HK-2 (cell line): Measurements from ENCODE around the gene MPDU1.
"Not testable (repeated sequence)": the region's sequence is repeated elsewhere in the genome, so short reads cannot be mapped to it uniquely, and the experiment has no call there.

Source experiments
- DNase-seq: peaks from one replicate; pipeline ENCODE4 v3.0.0-alpha.2; 2018; ENCODE audit not compliant: unreplicated experiment

Gene MPDU1

DNA sequence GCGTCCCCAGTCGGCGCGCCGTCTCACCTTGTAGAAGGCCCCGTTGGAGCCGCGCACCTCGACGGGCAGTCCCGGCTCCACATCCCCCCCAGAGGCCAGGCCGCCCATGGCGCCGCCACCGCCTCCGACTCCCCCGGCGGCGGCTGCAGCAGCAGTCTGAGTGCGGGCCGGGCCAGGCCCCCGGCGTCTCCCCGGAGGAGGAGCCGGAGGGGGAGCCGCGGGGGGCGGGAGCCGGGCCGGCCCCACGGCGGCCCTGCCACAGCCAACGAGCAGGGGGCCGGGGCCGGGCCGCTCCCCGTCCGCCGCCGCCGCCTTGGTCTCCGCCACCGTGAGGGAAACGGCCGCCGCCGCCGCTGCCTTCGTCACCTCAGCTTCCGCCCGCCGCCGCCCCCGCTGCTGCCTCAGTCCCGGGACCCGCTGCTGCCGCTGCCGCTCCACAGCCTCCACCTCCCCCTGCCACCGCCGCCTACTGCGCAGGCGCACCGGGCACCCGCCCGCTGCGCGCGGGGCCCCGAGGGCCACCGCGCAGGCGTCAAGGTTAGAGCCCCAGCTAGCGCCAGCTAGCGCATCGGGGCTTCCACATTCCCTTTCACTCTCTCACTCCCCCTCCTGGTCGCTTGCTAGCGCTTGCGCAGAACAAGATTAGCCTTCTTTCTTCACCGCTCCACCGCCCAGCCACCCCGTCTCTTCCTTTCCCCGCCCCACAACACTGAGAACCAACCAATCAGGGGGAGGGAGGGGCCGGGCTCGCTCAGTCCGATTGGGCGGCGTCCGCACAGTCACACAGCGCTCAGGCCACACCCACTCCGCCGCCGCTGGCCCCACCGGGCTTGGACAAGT lies 31.0 kb downstream of the MPDU1 start, which contains the start of gene FXR2:
TSS of gene FXR2 (minus strand) at position 473 of the 840 bp plus-strand sequence. CDS start at position 108, 365 bp downstream.
- DNase-seq, result peak; percentile 100

DNA sequence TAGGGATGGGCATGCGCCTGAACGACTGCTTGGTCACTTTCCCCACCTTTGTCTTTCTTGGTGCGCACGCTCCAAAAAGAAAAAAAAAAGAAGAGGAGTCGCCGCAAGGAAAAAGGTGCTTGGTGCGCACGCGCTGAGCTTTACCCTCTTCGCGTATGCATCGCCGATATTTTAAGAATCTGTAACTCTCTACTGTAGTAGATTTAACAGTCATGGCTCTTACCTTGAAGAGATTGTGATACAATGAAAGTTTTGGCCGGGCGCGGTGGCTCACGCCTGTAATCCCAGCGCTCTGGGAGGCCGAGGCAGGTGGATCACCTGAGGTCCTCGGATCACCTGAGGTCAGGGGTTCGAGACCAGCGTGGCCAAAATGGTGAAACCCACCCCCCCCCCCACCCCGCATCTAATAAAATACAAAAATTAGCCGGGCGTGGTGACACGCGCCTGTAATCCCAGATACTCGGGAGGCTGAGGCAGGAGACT lies 31.7 kb downstream of the MPDU1 start:
- no peak for DNase-seq

DNA sequence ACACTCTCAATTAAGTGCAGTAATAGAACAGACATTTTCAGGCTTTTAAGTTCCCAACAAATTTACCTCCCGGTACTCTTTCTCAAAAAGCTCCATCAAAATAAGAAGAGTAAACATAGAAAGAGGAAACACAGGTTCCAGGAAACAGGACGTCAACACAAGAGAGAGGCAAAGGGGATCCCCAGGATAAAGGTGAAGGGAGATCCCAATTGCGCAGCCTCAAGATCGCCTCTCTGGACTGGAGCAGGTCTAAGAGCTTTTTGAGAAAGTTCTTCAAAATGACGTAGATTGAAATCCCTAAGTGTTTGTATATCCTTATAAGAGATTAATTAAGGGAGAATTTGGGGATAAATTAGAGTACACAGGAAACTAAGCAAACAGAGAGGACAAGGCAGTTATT lies 35.0 kb downstream of the MPDU1 start:
- no peak for DNase-seq

DNA sequence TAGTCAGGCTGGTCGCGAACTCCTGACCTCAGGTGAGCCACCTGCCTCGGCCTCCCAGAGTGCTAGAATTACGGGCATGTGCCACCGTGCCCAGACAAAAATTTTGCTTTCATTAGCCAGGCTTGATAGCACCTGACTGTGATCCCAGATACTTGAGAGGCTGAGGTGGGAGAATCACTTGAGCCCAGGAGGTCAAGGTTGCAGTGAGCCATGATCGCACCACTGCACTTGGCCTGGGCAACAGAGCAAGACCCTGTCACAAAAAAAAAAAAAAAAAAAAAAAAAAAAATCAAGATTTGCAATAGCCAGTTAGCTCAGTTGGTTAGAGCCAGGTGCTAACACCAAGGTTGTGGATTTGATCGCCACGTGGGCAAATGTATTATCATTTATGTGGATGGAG lies 37.2 kb downstream of the MPDU1 start:
- no peak for DNase-seq

DNA sequence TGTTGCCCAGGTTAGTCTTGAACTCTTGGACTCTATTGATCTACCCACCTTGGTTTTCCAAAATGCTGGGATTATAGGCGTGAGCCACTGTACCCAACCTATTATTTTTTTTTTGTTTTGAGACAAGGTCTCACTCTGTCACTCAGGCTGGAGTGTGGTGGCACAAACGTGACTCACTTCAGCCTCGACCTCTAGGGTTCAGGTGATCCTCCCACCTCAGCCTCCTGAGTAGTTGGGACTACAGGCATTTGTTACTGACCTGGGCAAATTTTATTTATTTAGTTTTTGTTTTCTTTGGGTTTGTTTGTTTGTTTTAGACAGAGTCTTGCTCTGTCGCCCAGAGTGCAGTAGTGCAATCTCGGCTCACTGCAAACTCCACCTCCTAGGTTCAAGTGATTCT lies 40.0 kb downstream of the MPDU1 start:
- DNase-seq, result no peak

DNA sequence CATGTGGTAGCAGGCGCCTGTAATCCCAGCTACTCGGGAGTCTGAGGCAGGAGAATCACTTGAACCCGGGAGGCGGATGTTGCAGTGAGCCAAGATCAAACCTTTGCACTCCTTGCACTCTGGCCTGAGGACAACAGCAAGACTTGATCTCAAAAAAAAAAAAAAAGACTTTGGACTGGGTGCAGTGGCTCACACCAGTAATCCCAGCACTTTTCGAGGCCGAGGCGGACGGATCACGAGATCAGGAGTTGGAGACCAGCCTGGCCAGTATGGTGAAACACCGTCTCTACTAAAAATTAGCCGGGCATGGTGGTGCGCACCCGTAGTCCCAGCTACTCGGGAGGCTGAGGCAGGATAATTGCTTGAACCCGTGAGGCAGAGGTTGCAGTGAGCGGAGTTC lies 42.1 kb downstream of the MPDU1 start:
- DNase-seq, result not testable (repeated sequence)

DNA sequence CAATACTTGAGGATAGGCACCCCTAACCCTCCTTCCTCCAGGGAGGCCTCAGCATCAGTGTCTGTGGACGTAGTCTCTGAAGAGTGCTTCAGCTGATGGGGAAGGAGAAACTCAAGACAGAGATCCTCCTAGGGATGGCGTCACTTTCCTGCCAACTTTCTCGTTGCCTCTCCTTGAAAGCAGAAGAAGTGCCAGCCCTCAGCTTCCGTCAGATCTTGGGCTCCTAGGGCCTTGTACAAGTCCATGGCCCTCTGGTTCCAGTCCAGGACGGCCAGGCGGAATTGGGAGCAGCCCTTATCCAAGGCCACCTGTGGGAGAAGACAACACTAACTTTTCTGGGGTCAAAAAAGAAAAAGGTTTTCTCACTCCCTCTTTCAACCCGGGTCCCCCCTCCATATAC lies 42.7 kb downstream of the MPDU1 start:
- no peak for DNase-seq

DNA sequence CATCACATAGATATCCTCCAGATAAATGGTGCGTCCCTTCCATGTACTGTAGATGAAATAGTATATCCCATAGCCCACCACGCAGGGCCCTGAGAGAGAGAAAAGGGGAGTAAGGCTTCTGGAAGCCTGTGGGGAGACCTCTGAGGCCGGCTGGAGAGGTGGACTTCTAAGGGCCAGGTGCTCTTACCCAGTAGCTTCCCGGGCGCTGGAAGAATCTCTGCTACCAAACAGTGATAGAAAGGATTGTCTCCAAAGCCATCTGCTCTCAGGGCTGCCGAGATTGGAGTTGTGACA lies 43.3 kb downstream of the MPDU1 start:
- no peak for DNase-seq

DNA sequence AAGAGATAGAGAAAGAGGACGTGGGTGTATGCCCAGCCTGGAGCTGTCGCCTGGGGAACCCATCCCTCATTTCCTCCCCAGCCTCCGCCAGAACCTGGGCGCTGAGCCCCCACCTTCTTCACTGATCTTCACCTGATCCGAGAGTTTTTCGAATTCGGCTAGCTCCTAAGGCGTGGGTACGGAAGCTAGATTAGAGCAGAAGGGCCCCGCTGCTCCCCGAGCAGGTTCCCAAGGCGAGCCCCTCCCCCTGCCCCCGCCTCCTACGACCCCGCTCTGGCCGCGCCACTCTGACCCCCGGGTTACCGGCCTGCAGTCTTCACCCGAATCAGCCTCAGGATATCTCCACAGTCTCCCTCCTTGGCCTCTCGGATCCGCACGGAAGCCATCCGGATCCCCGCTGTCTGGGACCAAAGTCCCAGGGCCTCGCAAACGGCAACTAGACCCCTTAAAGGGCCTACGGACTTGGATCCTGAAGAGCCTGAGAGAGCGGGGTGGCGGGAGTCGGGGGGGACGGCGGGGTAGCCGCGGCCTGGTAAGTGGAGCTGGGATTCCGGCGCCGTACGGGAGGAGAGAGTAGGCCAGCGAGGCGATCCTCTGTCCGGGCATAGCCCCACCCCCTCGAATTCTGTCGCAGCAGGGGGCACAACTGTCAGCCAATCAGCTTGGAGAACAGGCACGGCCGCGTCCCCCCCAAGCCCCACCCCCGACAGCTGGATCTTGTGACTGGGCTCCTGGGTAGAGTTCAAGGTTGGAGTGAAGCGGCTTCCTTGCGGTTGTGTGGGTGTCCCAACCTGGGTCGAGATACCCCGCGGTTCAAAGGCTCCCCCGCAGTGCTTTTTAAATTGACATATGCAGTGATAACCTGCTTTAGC lies 43.8 kb downstream of the MPDU1 start, which contains the start of gene SAT2:
TSS of gene SAT2 (minus strand) at position 572 of the 872 bp plus-strand sequence. CDS start at position 386, 186 bp downstream.
- DNase-seq, result peak; percentile 97

DNA sequence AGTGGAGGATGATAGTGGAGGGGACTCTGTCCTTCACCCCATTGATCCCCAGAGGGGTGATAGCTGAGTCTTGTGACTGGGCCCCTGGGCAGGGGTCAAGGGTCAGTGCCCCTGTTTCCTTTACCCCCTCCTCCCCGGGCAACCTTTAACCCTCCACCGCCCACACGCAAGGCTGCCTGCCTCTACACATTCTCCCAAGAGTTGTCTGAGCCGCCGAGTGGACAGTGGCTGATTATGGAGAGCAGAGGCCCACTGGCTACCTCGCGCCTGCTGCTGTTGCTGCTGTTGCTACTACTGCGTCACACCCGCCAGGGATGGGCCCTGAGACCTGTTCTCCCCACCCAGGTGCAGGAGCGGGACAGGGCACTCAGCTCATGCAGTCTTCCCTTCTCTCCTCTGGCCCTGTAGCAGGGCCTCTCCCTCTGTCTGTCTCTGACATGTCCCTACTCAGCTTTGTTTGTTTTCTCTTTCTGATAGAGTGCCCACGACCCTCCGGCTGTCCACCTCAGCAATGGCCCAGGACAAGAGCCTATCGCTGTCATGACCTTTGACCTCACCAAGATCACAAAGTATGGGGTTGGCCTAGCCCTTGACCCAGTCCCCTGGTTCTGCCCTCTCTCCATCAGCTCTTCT lies 46.4 kb downstream of the MPDU1 start, which contains the start of gene SHBG:
TSS of gene SHBG (plus strand) at position 197 of the 633 bp plus-strand sequence. CDS start at position 235, 38 bp downstream.
- no peak for DNase-seq

DNA sequence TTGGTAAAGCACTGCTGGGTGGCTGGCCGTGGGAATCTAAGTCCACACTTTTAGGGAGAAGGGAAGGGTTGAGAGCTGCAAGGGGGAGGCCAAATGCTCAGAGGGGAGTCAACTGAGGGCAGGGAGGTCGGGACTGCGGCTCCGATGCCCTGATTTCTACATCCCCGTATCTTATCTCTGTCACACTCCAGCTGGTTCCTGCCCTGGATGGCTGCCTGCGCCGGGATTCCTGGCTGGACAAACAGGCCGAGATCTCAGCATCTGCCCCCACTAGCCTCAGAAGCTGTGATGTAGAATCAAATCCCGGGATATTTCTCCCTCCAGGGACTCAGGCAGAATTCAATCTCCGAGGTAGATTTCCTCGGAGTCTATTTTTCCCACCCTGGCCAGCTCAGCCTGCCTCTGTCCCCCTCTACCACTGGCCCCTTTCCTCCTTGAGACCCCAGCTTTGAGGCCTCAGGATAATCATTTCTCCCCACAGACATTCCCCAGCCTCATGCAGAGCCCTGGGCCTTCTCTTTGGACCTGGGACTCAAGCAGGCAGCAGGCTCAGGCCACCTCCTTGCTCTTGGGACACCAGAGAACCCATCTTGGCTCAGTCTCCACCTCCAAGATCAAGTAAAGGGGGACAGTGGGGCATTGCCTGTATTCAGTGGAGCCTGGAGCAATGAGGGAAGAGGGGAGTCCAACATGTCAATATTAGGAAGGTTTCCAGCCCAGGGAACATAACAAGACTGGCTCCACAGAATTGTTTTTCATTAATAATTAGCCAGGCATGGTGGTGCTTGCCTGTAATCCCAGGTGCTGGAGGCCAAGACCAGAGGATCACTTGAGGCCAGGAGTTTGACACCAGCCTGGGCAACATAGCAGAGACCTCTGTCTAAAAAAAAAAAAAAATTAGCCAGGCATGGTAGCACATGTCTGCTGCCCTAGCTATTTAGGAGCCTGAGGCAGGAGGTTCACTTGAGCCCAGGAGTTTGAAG lies 48.0 kb downstream of the MPDU1 start:
- no peak for DNase-seq

DNA sequence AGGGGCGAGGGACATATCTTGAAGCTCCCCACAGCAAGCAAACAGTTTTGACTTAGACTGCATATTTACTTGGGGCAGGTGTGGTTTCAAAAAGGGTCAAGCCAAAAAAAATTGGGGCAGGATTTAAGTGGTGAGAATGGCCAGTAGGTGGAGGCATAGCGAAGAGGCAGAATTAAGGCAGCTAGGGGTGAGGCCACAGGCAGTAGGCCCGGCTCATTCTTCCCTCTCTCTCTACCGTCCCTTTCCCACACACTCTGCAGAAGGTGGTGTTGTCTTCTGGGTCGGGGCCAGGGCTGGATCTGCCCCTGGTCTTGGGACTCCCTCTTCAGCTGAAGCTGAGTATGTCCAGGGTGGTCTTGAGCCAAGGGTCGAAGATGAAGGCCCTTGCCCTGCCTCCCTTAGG lies 48.8 kb downstream of the MPDU1 start:
- peak; percentile 27 for DNase-seq

DNA sequence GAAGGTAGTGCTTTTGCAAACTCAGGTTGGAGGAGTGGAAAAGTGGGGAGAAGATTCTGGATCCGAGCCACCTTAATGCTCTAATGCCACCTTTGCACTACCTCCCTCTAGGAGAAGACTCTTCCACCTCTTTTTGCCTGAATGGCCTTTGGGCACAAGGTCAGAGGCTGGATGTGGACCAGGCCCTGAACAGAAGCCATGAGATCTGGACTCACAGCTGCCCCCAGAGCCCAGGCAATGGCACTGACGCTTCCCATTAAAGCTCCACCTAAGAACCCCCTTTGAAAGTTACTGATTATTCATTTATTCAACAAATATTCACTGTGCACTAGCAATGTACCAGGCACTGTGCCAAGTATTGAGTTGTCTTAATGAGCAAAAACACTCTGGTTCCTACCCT lies 49.4 kb downstream of the MPDU1 start:
- no peak for DNase-seq

DNA sequence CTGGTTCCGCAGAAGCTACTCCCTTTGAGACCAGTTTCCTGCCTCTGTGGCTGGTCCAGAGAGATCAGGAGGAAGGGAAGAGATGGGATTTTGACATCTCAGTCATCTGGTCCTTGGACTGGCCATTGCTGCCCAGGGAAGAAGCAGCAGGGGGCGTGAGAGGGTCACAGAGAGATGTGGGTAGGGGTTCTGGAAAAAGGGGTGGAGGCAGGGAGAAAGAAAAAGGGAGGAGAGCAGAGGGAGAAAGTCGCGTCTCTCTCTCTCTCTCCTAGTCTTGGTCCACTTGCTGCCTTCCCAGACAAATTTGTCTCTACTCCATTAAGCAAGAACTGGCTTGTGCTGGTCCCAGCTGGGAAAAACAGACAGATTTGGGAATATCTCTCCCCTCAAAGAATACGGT lies 50.7 kb downstream of the MPDU1 start:
- peak; percentile 34 for DNase-seq

DNA sequence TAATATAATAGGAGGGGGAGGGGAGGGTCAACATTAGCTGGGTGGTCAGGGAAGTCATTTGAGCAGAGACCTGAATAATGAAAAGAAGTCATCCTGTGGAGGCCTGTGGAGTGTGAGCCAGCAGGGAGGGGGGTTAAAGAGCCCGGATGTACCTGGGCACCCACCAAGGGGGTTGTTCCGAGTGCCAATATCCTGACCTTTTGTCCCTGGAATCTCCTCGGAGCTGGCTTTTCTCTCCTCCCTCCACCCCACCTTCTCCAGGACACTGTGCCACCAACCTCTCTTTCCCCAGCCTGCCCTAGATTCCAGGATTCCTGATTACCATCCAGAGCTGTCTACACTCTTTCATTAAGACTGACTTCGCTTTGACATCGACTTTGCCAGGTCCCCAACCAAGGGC lies 52.5 kb downstream of the MPDU1 start:
- no peak for DNase-seq
